NB4 (cell line): ENCODE results near the gene STIM1.

Experiments
- DNase-seq: peaks from one replicate; pipeline ENCODE4 v3.0.0; 2010; ENCODE audit warnings: low read depth
- H3K4me3 ChIP-seq: one replicate; pipeline ENCODE4 v1.5.1; 2011; ENCODE audit warnings: mild to moderate bottlenecking, low read depth, low read length, moderate library complexity
- MYC ChIP-seq: IDR thresholded peaks from 2 replicates; pipeline ENCODE4 v1.6.1; 2011; ENCODE audit warnings: low read depth, low read length
- POLR2A ChIP-seq: IDR thresholded peaks from 2 replicates; pipeline ENCODE4 v1.6.1; 2011; ENCODE audit warnings: mild to moderate bottlenecking; ENCODE audit not compliant: insufficient read length; ENCODE audit errors: extremely low read depth
- TF ChIP-seq, protein P1 (sequence below): IDR thresholded peaks from 2 replicates; pipeline ENCODE4 v1.6.1; 2011; ENCODE audit warnings: low read depth, low read length
- TF ChIP-seq, protein P2 (sequence below): IDR thresholded peaks from one replicate; pipeline ENCODE4 v1.5.1; 2012; ENCODE audit warnings: low read depth, low read length

The STIM1 gene

DNA sequence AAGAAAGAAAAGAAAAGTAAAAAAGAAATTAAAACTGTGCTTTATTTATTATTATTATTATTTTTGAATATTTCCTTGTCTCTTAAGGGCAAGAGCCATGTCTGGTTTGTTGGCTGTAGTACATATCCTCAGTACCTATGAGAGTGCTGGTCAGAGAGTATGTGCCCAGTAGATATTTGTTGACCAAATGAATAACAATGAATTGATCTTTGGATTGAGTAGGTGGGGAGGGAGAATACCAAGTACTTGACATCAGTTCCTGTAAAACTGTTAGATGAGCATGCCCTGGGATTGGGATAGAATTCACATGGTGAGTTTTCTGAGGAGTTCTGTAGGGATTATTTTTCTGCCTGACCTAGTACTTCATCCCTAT is 11.4 kb downstream of the STIM1 start:
- TF ChIP-seq MYC (no peak), POLR2A (no peak)
- TF ChIP-seq, protein P1, sequence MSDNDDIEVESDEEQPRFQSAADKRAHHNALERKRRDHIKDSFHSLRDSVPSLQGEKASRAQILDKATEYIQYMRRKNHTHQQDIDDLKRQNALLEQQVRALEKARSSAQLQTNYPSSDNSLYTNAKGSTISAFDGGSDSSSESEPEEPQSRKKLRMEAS = no peak
- TF ChIP-seq, protein P2, sequence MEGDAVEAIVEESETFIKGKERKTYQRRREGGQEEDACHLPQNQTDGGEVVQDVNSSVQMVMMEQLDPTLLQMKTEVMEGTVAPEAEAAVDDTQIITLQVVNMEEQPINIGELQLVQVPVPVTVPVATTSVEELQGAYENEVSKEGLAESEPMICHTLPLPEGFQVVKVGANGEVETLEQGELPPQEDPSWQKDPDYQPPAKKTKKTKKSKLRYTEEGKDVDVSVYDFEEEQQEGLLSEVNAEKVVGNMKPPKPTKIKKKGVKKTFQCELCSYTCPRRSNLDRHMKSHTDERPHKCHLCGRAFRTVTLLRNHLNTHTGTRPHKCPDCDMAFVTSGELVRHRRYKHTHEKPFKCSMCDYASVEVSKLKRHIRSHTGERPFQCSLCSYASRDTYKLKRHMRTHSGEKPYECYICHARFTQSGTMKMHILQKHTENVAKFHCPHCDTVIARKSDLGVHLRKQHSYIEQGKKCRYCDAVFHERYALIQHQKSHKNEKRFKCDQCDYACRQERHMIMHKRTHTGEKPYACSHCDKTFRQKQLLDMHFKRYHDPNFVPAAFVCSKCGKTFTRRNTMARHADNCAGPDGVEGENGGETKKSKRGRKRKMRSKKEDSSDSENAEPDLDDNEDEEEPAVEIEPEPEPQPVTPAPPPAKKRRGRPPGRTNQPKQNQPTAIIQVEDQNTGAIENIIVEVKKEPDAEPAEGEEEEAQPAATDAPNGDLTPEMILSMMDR = no peak
- no peak for DNase-seq
- no peak overlapping the region for H3K4me3 ChIP-seq

DNA sequence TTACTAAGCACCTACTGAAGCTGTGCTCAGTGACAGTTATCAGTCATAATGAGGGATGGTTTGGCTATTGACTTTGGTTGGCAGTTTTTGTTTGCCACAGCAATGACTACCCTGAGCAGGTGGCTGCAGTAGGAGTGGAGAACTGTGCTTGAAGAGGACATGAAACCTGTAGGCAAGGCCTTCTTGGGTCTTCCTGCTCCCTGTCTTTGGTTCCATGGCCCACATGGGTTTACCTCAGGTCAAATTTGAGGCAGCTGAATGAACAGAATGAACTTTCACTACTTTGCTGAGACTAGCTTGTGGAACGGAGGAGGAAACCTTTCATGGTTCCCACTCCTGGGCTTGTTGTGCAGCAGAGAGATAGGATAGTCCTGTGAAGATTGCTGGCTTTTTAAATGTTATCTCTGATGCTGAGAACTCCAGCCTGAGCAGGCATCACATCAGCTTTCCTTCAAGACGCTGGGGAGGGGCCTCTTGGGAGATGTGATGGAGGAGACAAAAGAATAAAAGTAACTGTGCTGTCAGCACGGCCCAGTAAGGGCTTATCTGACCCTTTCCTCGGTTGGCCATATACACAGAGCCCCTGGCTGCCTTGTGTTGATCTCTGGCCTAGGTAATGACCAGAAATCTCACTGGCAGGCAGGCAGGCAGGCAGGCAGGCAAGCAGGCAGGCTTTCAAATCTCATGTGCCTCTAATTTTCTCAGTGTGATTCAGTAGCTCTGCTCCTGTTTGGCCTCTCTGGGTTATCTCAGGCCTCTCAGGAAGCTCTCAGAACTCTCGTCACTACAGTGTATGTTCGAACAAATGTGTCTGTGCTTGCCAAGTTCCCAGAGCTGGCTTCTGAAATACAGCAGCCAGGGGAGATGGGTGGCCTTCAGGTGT is 12.0 kb downstream of the STIM1 start:
- TF ChIP-seq, protein P1 = no peak
- no peak for TF ChIP-seq MYC
- TF ChIP-seq, protein P2 = no peak
- TF ChIP-seq POLR2A = no peak
- no peak overlapping the region for H3K4me3 ChIP-seq
- no peak for DNase-seq

DNA sequence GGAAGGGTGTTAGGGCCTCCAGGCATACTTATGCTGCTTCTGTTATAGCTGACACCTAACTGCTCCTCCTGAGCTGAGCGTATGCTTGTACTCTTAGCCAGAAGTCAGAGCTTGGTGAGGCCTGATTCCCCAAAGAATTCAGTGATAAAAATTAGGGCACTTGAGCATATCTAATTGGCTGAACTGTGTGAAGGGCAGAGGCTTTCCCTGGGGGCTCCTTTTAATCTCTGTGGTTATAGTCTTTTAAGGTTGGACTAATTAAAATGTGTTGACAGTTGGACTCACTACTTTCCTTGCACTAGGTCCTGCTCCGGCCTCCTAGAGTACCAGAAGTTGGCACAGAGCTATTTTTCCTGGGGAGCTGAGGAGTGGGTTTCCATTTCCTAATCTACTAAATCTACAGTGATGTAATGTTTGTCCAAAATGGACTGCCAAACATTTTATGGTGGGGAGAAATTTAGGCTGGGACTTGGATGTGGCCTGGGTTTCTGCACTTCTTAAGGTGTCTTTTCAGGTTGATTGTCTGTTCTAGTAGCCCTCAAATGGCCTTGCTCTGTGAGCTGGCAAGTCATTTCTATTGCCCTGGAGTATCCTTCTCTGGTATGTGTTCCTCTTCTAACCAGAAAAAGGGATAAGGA is 18.4 kb downstream of the STIM1 start:
- TF ChIP-seq, protein P1 = no peak
- TF ChIP-seq, protein P2 = no peak
- TF ChIP-seq POLR2A = no peak
- TF ChIP-seq MYC = no peak
- no peak overlapping the region for H3K4me3 ChIP-seq
- DNase-seq = peak; percentile 59

DNA sequence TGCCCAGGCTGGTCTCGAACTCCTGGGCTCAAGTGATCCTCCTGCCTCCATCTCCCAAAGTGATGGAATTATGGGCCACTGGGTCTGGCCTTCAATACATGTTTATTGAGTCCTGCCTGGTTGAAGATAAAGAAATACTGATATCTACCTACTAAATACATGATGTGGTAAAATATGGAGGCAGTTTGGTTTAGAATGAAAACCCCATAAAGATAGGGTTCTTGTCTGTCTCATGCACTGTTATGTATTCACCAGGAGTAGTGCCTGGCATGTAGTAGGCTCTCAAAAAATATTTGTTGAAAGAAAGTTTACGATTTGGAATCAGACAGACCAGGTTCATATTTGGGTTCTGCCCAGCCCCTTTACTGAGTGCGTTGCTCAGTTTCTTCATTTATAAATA is 21.1 kb downstream of the STIM1 start:
- no peak overlapping the region for H3K4me3 ChIP-seq
- TF ChIP-seq POLR2A (no peak), MYC (no peak)
- TF ChIP-seq, protein P1 = no peak
- TF ChIP-seq, protein P2 = no peak
- no peak for DNase-seq

DNA sequence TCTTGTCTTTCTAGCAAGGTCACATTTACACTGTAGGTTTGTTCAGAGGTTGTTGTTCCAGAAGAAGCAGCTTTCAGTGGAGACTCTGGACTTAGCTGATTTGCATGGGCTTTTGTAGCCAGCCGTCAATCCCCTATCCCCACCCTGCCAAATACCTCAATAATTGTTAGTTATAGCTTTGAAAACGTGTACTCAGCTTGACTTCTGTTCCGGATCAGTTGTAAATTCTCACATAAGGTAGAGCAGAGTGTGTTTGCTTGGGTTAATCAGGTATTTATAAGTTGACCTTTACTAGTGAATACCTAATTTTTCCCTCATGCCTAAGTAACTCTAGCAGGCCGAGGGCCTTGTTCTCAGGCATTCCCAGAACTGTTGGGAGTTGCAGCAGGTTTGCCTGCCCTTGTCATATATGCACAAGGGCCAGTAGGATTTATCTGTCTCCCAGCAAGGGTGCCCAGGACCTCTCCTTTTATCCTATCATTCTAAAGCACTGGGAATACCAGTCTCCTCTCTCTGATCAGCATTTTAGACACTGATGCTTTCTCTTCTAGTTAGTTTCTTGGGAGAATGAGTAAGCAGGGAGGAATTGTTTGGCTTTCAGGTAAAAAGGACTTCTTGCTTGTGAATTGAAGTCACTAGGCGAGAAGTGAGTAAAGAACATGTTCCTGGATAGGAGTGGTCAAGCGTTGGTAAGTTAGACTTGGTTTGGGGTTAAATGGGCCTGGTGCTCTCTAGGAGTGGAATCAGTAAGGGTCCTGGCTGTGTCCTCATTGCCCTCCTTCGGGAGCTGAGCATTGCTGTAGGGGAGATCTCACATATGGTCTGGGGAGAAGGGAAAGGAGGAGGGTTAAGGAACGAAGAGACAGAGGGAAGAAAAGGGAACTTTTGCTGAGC is 22.1 kb downstream of the STIM1 start:
- no peak for DNase-seq
- H3K4me3 ChIP-seq = no peak overlapping the region
- TF ChIP-seq MYC (no peak), POLR2A (no peak)
- TF ChIP-seq, protein P2 = no peak
- TF ChIP-seq, protein P1 = no peak
